Colonic mucosa (tissue), 4 donors: Measurements from ENCODE around the gene DENND1A. TPM values are rescaled to one million over a fixed set of nuclear protein-coding genes. Genes with fewer than 3 reads are reported as not detected.

Experiments used
- DNase-seq: peaks from one replicate; pipeline ENCODE4 v3.0.0-alpha.2; 2020
- H3K27ac ChIP-seq: fragments of 200-600 bp; one replicate; pipeline ENCODE4 v1.8.0; 2021
- H3K27me3 ChIP-seq: fragments of 200-600 bp; one replicate; pipeline ENCODE4 v1.8.0; 2021
- H3K36me3 ChIP-seq: fragments of 200-600 bp; one replicate; pipeline ENCODE4 v1.8.0; 2021
- H3K4me1 ChIP-seq: fragments of 200-600 bp; one replicate; pipeline ENCODE4 v1.8.0; 2021; ENCODE audit warnings: mild to moderate bottlenecking
- H3K4me3 ChIP-seq: fragments of 200-600 bp; one replicate; pipeline ENCODE4 v1.8.0; 2021
- H3K9ac ChIP-seq, 2 donors: one replicate each; pipeline ENCODE4 v1.7.0; 2013; ENCODE audit warnings: control low read depth in 2 of 2, low read depth in 2 of 2, low read length in 2 of 2
- H3K9me3 ChIP-seq: fragments of 200-600 bp; one replicate; pipeline ENCODE4 v1.8.0; 2021
- intact Hi-C: fragments of 100-400 bp; cut with DNase I; formaldehyde crosslinking; loops from one replicate; pipeline ENCODE4 v1.14.1; 2022
- total RNA-seq, 2 donors: library from RNA; stranded (reverse); fragmentation: NEBNext Ultra II Directional in 1 of 2; extraction: Animal tissue kit (Norgen Biotek cat#: 25700) in 1 of 2; gene quantifications; one replicate each; pipeline ENCODE4 v1.2.1, GENCODE V29; 2021
- TF ChIP-seq, protein P1 (sequence below): fragments of 200-600 bp; IDR thresholded peaks from one replicate; pipeline ENCODE4 v1.8.0; 2022; ENCODE audit warnings: antibody characterized with exemption, mild to moderate bottlenecking
- donor health status: healthy.
- donor health status: DM: no; HTN: no; CAD: no.
- donor health status: DM: no; HTN: no; CAD: no.

Gene DENND1A
- total RNA-seq, 2 donors from 2014 or later: 34.3 to 39.9 TPM

- no peaks in the 10 kb centered on the region for H3K36me3 ChIP-seq
- peak overlapping the region; percentile 66 to 77 for H3K9ac ChIP-seq
- H3K27me3 ChIP-seq: no peaks in the 10 kb centered on the region
- H3K4me1 ChIP-seq: peaks cover 10% of the 10 kb centered on the region
- DNase-seq: peak; percentile 36
- intact Hi-C loops: no loop called here
- peak overlapping the region; percentile 77 for H3K27ac ChIP-seq
- peak overlapping the region; percentile 50 for H3K4me3 ChIP-seq
- TF ChIP-seq, protein P1, sequence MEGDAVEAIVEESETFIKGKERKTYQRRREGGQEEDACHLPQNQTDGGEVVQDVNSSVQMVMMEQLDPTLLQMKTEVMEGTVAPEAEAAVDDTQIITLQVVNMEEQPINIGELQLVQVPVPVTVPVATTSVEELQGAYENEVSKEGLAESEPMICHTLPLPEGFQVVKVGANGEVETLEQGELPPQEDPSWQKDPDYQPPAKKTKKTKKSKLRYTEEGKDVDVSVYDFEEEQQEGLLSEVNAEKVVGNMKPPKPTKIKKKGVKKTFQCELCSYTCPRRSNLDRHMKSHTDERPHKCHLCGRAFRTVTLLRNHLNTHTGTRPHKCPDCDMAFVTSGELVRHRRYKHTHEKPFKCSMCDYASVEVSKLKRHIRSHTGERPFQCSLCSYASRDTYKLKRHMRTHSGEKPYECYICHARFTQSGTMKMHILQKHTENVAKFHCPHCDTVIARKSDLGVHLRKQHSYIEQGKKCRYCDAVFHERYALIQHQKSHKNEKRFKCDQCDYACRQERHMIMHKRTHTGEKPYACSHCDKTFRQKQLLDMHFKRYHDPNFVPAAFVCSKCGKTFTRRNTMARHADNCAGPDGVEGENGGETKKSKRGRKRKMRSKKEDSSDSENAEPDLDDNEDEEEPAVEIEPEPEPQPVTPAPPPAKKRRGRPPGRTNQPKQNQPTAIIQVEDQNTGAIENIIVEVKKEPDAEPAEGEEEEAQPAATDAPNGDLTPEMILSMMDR: no peak
- H3K9me3 ChIP-seq: no peaks in the 10 kb centered on the region
Measured at GRCh38 chr9:123928533-123929176, 1.3 kb downstream of the DENND1A start.

DNA sequence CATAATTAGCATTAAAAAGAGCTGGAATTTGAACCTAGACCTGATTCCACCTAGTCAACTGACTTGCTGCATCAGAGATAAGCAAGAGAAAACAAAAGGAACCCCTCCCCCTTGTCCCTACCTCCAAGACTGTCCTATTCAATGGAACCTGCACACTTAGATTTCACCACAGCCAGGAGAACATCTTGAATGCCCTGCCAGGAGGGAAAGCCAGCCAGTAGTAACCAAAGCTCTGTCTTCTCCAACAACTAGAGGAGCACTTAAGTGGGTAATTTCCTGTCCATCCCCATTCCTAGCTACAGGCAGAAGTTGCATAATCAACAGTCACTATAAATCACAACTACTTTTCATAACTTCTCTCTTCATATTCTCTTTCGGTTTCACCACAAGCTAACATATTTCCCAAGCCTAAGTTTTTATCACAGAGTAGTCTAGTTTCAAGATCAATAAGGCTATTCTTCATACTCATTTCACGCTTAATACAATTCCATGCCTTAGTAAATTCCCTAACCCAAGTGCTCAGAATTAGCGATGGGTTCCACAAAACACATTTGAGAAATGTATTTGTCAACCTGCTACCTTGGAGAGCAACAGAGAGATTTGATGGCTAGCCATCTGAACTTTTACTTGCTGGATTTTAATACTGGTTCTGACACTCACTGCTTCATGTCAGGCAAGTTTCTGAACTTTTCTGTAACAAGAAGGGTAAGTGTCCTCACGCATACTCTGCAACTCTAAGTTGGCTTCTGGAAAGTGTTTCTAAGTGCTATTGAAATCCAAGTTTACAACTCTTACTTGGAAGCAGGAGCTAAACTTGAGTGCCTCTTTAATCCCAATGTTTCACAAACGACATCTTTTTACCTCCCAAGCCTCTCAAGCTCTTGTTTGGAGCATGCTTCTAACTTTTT, 2.0 kb downstream of the DENND1A start:
- no peaks in the 10 kb centered on the region for H3K27me3 ChIP-seq
- peak overlapping the region in 1 of 2 donors; percentile 66 for H3K9ac ChIP-seq
- peaks cover 10% of the 10 kb centered on the region for H3K4me1 ChIP-seq
- DNase-seq: peak; percentile 52
- TF ChIP-seq, protein P1: no peak
- H3K9me3 ChIP-seq: no peaks in the 10 kb centered on the region
- intact Hi-C loops: no loop called here
- H3K36me3 ChIP-seq: no peaks in the 10 kb centered on the region
- H3K4me3 ChIP-seq: no peak overlapping the region
- peak overlapping the region; percentile 77 for H3K27ac ChIP-seq

DNA sequence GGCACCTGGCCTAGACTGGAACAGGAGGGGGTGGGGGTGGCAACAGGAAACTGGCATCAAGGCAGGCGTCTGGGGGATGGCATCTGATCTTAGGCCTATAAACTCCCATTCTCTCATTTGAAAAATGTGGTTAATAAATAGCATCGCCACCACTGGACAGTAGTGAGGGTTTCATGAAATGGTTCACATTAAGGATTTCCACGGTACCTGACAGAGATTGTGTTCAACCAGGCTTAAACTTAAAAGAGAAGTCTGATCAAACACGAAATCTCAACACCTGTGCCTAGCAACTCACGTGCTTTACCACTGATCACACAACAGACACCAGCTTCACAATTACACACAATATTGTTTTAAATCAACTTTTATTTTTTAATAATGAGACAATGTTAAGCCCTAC, 3.0 kb downstream of the DENND1A start:
- H3K36me3 ChIP-seq: no peaks in the 10 kb centered on the region
- H3K4me1 ChIP-seq: peaks cover 10% of the 10 kb centered on the region
- no peaks in the 10 kb centered on the region for H3K9me3 ChIP-seq
- no peak overlapping the region for H3K9ac ChIP-seq
- H3K27ac ChIP-seq: peak overlapping the region; percentile 77
- intact Hi-C loops: no loop called here
- DNase-seq: no peak
- TF ChIP-seq, protein P1: no peak
- H3K27me3 ChIP-seq: no peaks in the 10 kb centered on the region
- H3K4me3 ChIP-seq: no peak overlapping the region

- intact Hi-C loops: no loop called here
- Histone ChIP-seq H3K27me3 (no peaks in the 10 kb centered on the region), H3K27ac (no peak overlapping the region), H3K9me3 (no peaks in the 10 kb centered on the region), H3K4me3 (no peak overlapping the region), H3K9ac (no peak overlapping the region), H3K36me3 (no peaks in the 10 kb centered on the region), H3K4me1 (peaks cover 10% of the 10 kb centered on the region)
- TF ChIP-seq, protein P1: no peak
- DNase-seq: no peak
Measured at GRCh38 chr9:123925819-123926218, 4.1 kb downstream of the DENND1A start.

GRCh38 chr9:123925161-123925560, 4.8 kb downstream of the DENND1A start:
- Histone ChIP-seq H3K9ac (no peak overlapping the region), H3K9me3 (no peaks in the 10 kb centered on the region), H3K27ac (no peak overlapping the region), H3K27me3 (no peaks in the 10 kb centered on the region), H3K4me3 (no peak overlapping the region), H3K4me1 (peaks cover 10% of the 10 kb centered on the region), H3K36me3 (no peaks in the 10 kb centered on the region)
- TF ChIP-seq, protein P1: no peak
- intact Hi-C loops: no loop called here
- no peak for DNase-seq
